GM10847 (cell line): ENCODE measurements around the gene SCN4A.

Source experiments
- POLR2A ChIP-seq: IDR thresholded peaks from 2 replicates; pipeline ENCODE4 v1.6.1; 2011; ENCODE audit not compliant: insufficient read length; ENCODE audit errors: extremely low read depth

Gene SCN4A

GRCh38 chr17:63972796-63973195 lies at the start of gene SCN4A:
SCN4A (minus strand) TSS chr17:63972918; CDS start chr17:63972841, 77 bp downstream.
- TF ChIP-seq POLR2A, result no peak

- TF ChIP-seq POLR2A, result peak; percentile 47
These were observed 47.5 kb upstream of the SCN4A start, which contains the start of gene ICAM2 for GRCh38 chr17:64020056-64020766. ICAM2 (minus strand) TSS chr17:64020633; CDS start chr17:64006691, 13,942 bp downstream.

GRCh38 chr17:64017381-64017980 lies 44.8 kb upstream of the SCN4A start:
- TF ChIP-seq POLR2A, result no peak

GRCh38 chr17:64016974-64017373 lies 44.3 kb upstream of the SCN4A start:
- TF ChIP-seq POLR2A, result no peak

GRCh38 chr17:64016231-64016784 lies 43.6 kb upstream of the SCN4A start:
- TF ChIP-seq POLR2A, result no peak

- no peak for TF ChIP-seq POLR2A
These were observed 42.7 kb upstream of the SCN4A start for GRCh38 chr17:64015447-64015846.

- TF ChIP-seq POLR2A, result no peak
These were observed 37.1 kb upstream of the SCN4A start for GRCh38 chr17:64009571-64010402.

- no peak for TF ChIP-seq POLR2A
These were observed 36.1 kb upstream of the SCN4A start for GRCh38 chr17:64008830-64009229.

GRCh38 chr17:64008346-64008745 lies 35.6 kb upstream of the SCN4A start:
- no peak for TF ChIP-seq POLR2A

GRCh38 chr17:64007838-64008282 lies 35.1 kb upstream of the SCN4A start:
- TF ChIP-seq POLR2A, result no peak

- no peak for TF ChIP-seq POLR2A
These were observed 33.8 kb upstream of the SCN4A start for GRCh38 chr17:64006361-64007088.

- no peak for TF ChIP-seq POLR2A
These were observed 33.0 kb upstream of the SCN4A start for GRCh38 chr17:64005734-64006167.

- no peak for TF ChIP-seq POLR2A
These were observed 32.4 kb upstream of the SCN4A start for GRCh38 chr17:64004903-64005733.
